Effector memory CD8-positive, alpha-beta T cell (primary cell): ENCODE measurements around the gene RIMBP2.

Experiments used
- ATAC-seq: fragments of 150-1000 bp; cut with Tn5 transposase; replicated peaks from 2 replicates; pipeline ENCODE4 v1.10.0; 2021; ENCODE audit warnings: mild to moderate bottlenecking, moderate library complexity
- DNase-seq, 3 experiments: peaks; one replicate each; pipeline ENCODE4 v3.0.0; 2021
- H3K27ac Mint-ChIP-seq, 2 donors: one replicate each; pipeline ENCODE4 v1.8.0; 2022; ENCODE audit warnings: mild to moderate bottlenecking in 2 of 2, mixed read lengths in 2 of 2, moderate library complexity in 2 of 2
- H3K27me3 Mint-ChIP-seq, 2 donors: one replicate each; pipeline ENCODE4 v1.8.0; 2022; ENCODE audit warnings: mixed read lengths in 2 of 2
- H3K36me3 Mint-ChIP-seq: one replicate; pipeline ENCODE4 v1.8.0; 2022; ENCODE audit warnings: mild to moderate bottlenecking, moderate library complexity, mixed read lengths; ENCODE audit not compliant: insufficient read depth
- H3K4me1 Mint-ChIP-seq, 2 donors: one replicate each; pipeline ENCODE4 v1.8.0; 2022; ENCODE audit warnings: low read depth in 2 of 2, mixed read lengths in 2 of 2
- H3K4me3 Mint-ChIP-seq, 2 donors: one replicate each; pipeline ENCODE4 v1.8.0; 2022; ENCODE audit warnings: mild to moderate bottlenecking in 2 of 2, mixed read lengths in 2 of 2, moderate library complexity in 2 of 2
- H3K9me3 Mint-ChIP-seq, 2 donors: one replicate each; pipeline ENCODE4 v1.8.0; 2022; ENCODE audit warnings: mixed read lengths in 2 of 2

The RIMBP2 gene

GRCh38 chr12:130497991-130498390 is 218.1 kb downstream of the RIMBP2 start:
- no peak overlapping the region for H3K4me3 Mint-ChIP-seq
- H3K36me3 Mint-ChIP-seq, result no peaks in the 10 kb centered on the region
- peaks cover 8 to 20% of the 10 kb centered on the region in 2 donors for H3K9me3 Mint-ChIP-seq
- H3K27me3 Mint-ChIP-seq, result no peaks in the 10 kb centered on the region
- ATAC-seq, result no peak
- H3K27ac Mint-ChIP-seq, result no peak overlapping the region
- DNase-seq, result no peak
- H3K4me1 Mint-ChIP-seq, result no peaks in the 10 kb centered on the region

- no peaks in the 10 kb centered on the region for H3K4me1 Mint-ChIP-seq
These were observed 218.8 kb downstream of the RIMBP2 start for GRCh38 chr12:130497321-130497720.

GRCh38 chr12:130496516-130497120 is 219.5 kb downstream of the RIMBP2 start:
- H3K27me3 Mint-ChIP-seq, result no peaks in the 10 kb centered on the region
- no peak for ATAC-seq
- peaks cover 6 to 14% of the 10 kb centered on the region in 2 donors for H3K9me3 Mint-ChIP-seq
- no peak for DNase-seq
- no peak overlapping the region for H3K4me3 Mint-ChIP-seq
- no peaks in the 10 kb centered on the region for H3K36me3 Mint-ChIP-seq
- H3K27ac Mint-ChIP-seq, result no peak overlapping the region
- no peaks in the 10 kb centered on the region for H3K4me1 Mint-ChIP-seq

More at GRCh38 chr12:130497321-130497720, 218.8 kb downstream of the RIMBP2 start:
- DNase-seq, result no peak
- Mint-ChIP-seq H3K9me3 (peaks cover 6 to 16% of the 10 kb centered on the region in 2 donors), H3K4me3 (no peak overlapping the region), H3K36me3 (no peaks in the 10 kb centered on the region), H3K27me3 (no peaks in the 10 kb centered on the region), H3K27ac (no peak overlapping the region)
- no peak for ATAC-seq

GRCh38 chr12:130495156-130495555 is 220.9 kb downstream of the RIMBP2 start:
- no peak overlapping the region for H3K27ac Mint-ChIP-seq
- DNase-seq (no peak), ATAC-seq (no peak)
- no peaks in the 10 kb centered on the region for H3K4me1 Mint-ChIP-seq
- no peaks in the 10 kb centered on the region for H3K36me3 Mint-ChIP-seq
- no peak overlapping the region for H3K4me3 Mint-ChIP-seq
- H3K9me3 Mint-ChIP-seq, result peaks cover 6 to 14% of the 10 kb centered on the region in 2 donors
- no peaks in the 10 kb centered on the region for H3K27me3 Mint-ChIP-seq

- DNase-seq, result no peak
- no peak overlapping the region for H3K4me3 Mint-ChIP-seq
- H3K27me3 Mint-ChIP-seq, result no peaks in the 10 kb centered on the region
- no peak overlapping the region for H3K27ac Mint-ChIP-seq
- no peaks in the 10 kb centered on the region for H3K36me3 Mint-ChIP-seq
- no peak for ATAC-seq
- peaks cover 6 to 12% of the 10 kb centered on the region in 2 donors for H3K9me3 Mint-ChIP-seq
- H3K4me1 Mint-ChIP-seq, result no peaks in the 10 kb centered on the region
These were observed 221.4 kb downstream of the RIMBP2 start for GRCh38 chr12:130494736-130495135.

- Mint-ChIP-seq H3K36me3 (no peaks in the 10 kb centered on the region), H3K4me3 (no peak overlapping the region), H3K27ac (no peak overlapping the region), H3K27me3 (no peaks in the 10 kb centered on the region), H3K9me3 (peaks cover 0 to 7% of the 10 kb centered on the region in 2 donors), H3K4me1 (no peaks in the 10 kb centered on the region)
- DNase-seq, result no peak
- no peak for ATAC-seq
These were observed 222.1 kb downstream of the RIMBP2 start for GRCh38 chr12:130493951-130494350.

GRCh38 chr12:130491421-130492357 is 224.4 kb downstream of the RIMBP2 start:
- Mint-ChIP-seq H3K9me3 (peaks cover 4 to 7% of the 10 kb centered on the region in 2 donors), H3K36me3 (no peaks in the 10 kb centered on the region), H3K4me1 (no peaks in the 10 kb centered on the region), H3K4me3 (no peak overlapping the region), H3K27ac (no peak overlapping the region), H3K27me3 (peaks cover 0 to 12% of the 10 kb centered on the region in 2 donors)
- ATAC-seq (no peak), DNase-seq (no peak)

GRCh38 chr12:130490674-130491073 is 225.4 kb downstream of the RIMBP2 start:
- Mint-ChIP-seq H3K4me1 (no peaks in the 10 kb centered on the region), H3K9me3 (peaks cover 5 to 6% of the 10 kb centered on the region in 2 donors), H3K36me3 (no peaks in the 10 kb centered on the region), H3K27ac (no peak overlapping the region), H3K27me3 (peaks cover 0 to 12% of the 10 kb centered on the region in 2 donors), H3K4me3 (no peak overlapping the region)
- no peak for DNase-seq
- no peak for ATAC-seq

GRCh38 chr12:130489293-130489692 is 226.8 kb downstream of the RIMBP2 start:
- H3K4me3 Mint-ChIP-seq, result no peak overlapping the region

GRCh38 chr12:130488358-130488710 is 227.8 kb downstream of the RIMBP2 start:
- Mint-ChIP-seq H3K36me3 (no peaks in the 10 kb centered on the region), H3K9me3 (peaks cover 0 to 8% of the 10 kb centered on the region in 2 donors), H3K27ac (no peak overlapping the region), H3K4me1 (no peaks in the 10 kb centered on the region), H3K27me3 (peaks cover 0 to 19% of the 10 kb centered on the region in 2 donors), H3K4me3 (no peak overlapping the region)
- no peak for ATAC-seq
- no peak for DNase-seq

More at GRCh38 chr12:130489293-130489692, 226.8 kb downstream of the RIMBP2 start:
- H3K27me3 Mint-ChIP-seq, result peaks cover 0 to 15% of the 10 kb centered on the region in 2 donors
- H3K36me3 Mint-ChIP-seq, result no peaks in the 10 kb centered on the region
- no peaks in the 10 kb centered on the region for H3K4me1 Mint-ChIP-seq
- ATAC-seq (no peak), DNase-seq (no peak)
- peaks cover 0 to 6% of the 10 kb centered on the region in 2 donors for H3K9me3 Mint-ChIP-seq
- no peak overlapping the region for H3K27ac Mint-ChIP-seq

- H3K27me3 Mint-ChIP-seq, result peaks cover 0 to 19% of the 10 kb centered on the region in 2 donors
- ATAC-seq, result no peak
- H3K9me3 Mint-ChIP-seq, result peaks cover 0 to 8% of the 10 kb centered on the region in 2 donors
- H3K4me1 Mint-ChIP-seq, result no peaks in the 10 kb centered on the region
- no peak overlapping the region for H3K27ac Mint-ChIP-seq
- H3K36me3 Mint-ChIP-seq, result no peaks in the 10 kb centered on the region
- H3K4me3 Mint-ChIP-seq, result no peak overlapping the region
- no peak for DNase-seq
These were observed 228.3 kb downstream of the RIMBP2 start for GRCh38 chr12:130487636-130488357.

- H3K4me1 Mint-ChIP-seq, result no peaks in the 10 kb centered on the region
- DNase-seq (no peak), ATAC-seq (no peak)
- H3K4me3 Mint-ChIP-seq, result no peak overlapping the region
- H3K36me3 Mint-ChIP-seq, result no peaks in the 10 kb centered on the region
- peaks cover 0 to 8% of the 10 kb centered on the region in 2 donors for H3K9me3 Mint-ChIP-seq
- H3K27me3 Mint-ChIP-seq, result peaks cover 0 to 23% of the 10 kb centered on the region in 2 donors
- H3K27ac Mint-ChIP-seq, result no peak overlapping the region
These were observed 229.1 kb downstream of the RIMBP2 start for GRCh38 chr12:130486891-130487416.

GRCh38 chr12:130486146-130486435 is 230.0 kb downstream of the RIMBP2 start:
- no peak for DNase-seq
- ATAC-seq, result no peak
- H3K4me3 Mint-ChIP-seq, result no peak overlapping the region

More at GRCh38 chr12:130486146-130486435, 230.0 kb downstream of the RIMBP2 start:
- peaks cover 0 to 26% of the 10 kb centered on the region in 2 donors for H3K27me3 Mint-ChIP-seq
- no peaks in the 10 kb centered on the region for H3K4me1 Mint-ChIP-seq
- H3K36me3 Mint-ChIP-seq, result no peaks in the 10 kb centered on the region
- no peak overlapping the region for H3K27ac Mint-ChIP-seq
- H3K9me3 Mint-ChIP-seq, result peaks cover 0 to 8% of the 10 kb centered on the region in 2 donors
